Fibroblast of the aortic adventitia (primary cell): ENCODE results near the gene HSPH1. TPM values are rescaled to one million over a fixed set of nuclear protein-coding genes. Genes with fewer than 3 reads are reported as not detected.
A peak's percentile ranks its signal among the peaks of the same experiment; 100 is the strongest.

Experiments
- DNase-seq: peaks from one replicate; pipeline ENCODE4 v3.0.0-alpha.2; 2010; ENCODE audit warnings: low read depth
- H3K4me3 ChIP-seq: 2 replicates; pipeline ENCODE4 v1.5.1; 2011; ENCODE audit warnings: low read depth, mild to moderate bottlenecking, control low read depth, low read length, moderate library complexity
- CTCF ChIP-seq: IDR thresholded peaks from 2 replicates; pipeline ENCODE4 v1.5.1; 2011; ENCODE audit warnings: mild to moderate bottlenecking, low read length, control low read depth, inconsistent platforms; ENCODE audit not compliant: insufficient read depth
- total RNA-seq: library from RNA; depleted of rRNA; stranded (reverse); fragments of >200 nt; gene quantifications from 2 replicates; pipeline ENCODE4 v1.2.3, GENCODE V29; 2012; ENCODE audit warnings: low replicate concordance

HSPH1 gene
- total RNA-seq, 1 donor: 51.8 TPM

DNA sequence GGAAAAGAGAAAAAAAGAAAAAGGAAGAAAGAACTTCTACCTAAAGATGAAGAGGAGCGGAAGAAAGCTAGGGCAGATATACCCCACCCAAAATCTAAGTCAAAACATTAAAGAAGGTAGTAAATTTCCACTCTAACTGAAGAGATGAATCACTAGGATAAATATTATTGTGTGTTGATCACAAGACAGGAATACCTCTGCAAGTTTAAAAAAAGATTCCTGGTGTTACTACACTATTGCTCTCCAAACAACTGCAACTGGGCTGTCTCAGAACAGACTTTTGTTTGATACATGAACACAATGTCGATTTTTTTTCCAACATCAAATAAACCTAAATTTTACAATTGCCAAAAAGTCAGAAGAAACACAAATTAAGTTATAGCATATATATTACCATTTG is 6.8 kb downstream of the HSPH1 start:
- H3K4me3 ChIP-seq: no peak overlapping the region
- no peak for TF ChIP-seq CTCF
- no peak for DNase-seq

DNA sequence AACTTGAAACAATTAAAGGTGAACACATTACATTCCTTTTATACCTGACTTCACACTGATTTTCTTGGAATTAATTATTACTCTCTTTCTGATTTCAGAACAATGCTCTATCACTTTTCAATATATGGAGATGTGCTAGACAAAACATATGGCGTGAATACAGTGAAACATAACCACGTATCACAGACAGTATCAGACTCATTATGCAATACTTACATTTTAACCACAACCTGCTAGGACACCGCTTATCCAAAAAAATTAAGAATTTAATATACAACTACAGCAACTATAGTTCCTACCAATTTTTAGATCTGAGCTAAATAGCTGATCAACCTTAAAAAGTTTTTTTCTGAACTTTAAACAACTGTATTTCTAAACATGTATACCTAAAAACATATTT is 9.9 kb downstream of the HSPH1 start:
- no peak for TF ChIP-seq CTCF
- no peak overlapping the region for H3K4me3 ChIP-seq
- no peak for DNase-seq

GRCh38 chr13:31150315-31150985 is 11.3 kb downstream of the HSPH1 start:
- no peak for DNase-seq
- TF ChIP-seq CTCF: no peak

DNA sequence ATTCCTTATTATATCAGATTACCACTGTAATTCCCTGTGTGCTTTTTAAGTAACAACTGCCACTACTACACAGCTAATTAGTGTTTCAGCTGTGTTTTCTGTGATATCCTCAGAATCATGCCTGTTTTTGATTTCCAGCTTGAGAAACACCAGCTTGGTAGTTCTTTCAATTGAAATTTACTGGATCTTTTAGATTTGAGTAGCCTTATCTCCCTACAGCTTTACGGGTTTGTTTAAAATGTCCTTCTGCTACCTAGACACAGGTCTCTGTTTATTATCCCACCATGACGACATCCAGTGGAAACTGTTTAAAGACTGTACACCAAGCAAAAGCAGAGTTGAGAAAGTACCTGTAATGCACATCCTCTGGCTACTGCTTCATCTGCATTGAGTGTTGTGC is 12.1 kb downstream of the HSPH1 start:
- no peak for DNase-seq
- no peak for TF ChIP-seq CTCF
- no peak overlapping the region for H3K4me3 ChIP-seq

More at GRCh38 chr13:31150315-31150985, 11.3 kb downstream of the HSPH1 start:
- no peak overlapping the region for H3K4me3 ChIP-seq

GRCh38 chr13:31145417-31145816 is 16.3 kb downstream of the HSPH1 start:
- no peak overlapping the region for H3K4me3 ChIP-seq
- TF ChIP-seq CTCF: no peak
- no peak for DNase-seq

DNA sequence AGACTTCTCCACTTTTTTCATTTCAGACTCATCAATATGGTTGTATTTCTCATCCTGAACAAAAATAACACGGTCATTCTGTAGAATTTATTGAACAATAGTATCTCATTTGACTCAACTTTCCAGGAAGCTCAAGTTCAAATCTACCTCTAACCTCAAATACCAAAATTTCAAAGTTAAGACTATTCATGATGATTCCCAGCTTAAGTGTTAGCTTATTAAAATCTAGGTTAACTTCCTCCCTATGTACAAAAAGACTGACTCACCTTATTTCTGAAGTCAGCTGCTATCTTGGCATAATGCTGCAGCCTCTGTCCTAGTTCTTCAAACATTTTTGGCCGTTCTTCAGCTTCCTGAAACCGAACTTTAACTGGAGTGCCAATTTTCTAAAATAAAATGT is 23.2 kb downstream of the HSPH1 start:
- peak; percentile 14 for DNase-seq
- H3K4me3 ChIP-seq: no peak overlapping the region
- TF ChIP-seq CTCF: no peak

- no peak for DNase-seq
- TF ChIP-seq CTCF: no peak
- no peak overlapping the region for H3K4me3 ChIP-seq
Measured at GRCh38 chr13:31136724-31137123, 25.0 kb downstream of the HSPH1 start.
